Pons (tissue), 1 donor: ENCODE results near the gene ZC3H12A.
A peak's percentile ranks its signal among the peaks of the same experiment; 100 is the strongest.

Experiments used
- DNase-seq: peaks from one replicate; pipeline ENCODE4 v3.0.0-alpha.2; 2016; ENCODE audit warnings: low spot score

ZC3H12A gene

GRCh38 chr1:37474046-37474696 lies at the start of gene ZC3H12A:
Gene ZC3H12A (plus strand): TSS chr1:37474580. CDS start chr1:37475497, 917 bp downstream.
- peak; percentile 88 for DNase-seq

- peak; percentile 39 for DNase-seq
These were observed 49.2 kb upstream of the ZC3H12A start for GRCh38 chr1:37425221-37425620.

- DNase-seq = no peak
These were observed 45.4 kb upstream of the ZC3H12A start for GRCh38 chr1:37429029-37429428.

- DNase-seq = no peak
These were observed 44.0 kb upstream of the ZC3H12A start for GRCh38 chr1:37430103-37430985.

GRCh38 chr1:37432716-37433115 lies 41.7 kb upstream of the ZC3H12A start:
- no peak for DNase-seq

- no peak for DNase-seq
These were observed 41.2 kb upstream of the ZC3H12A start for GRCh38 chr1:37433171-37433570.

- DNase-seq = peak; percentile 58
These were observed 39.8 kb upstream of the ZC3H12A start for GRCh38 chr1:37434292-37435225.

GRCh38 chr1:37437087-37437486 lies 37.3 kb upstream of the ZC3H12A start:
- no peak for DNase-seq

GRCh38 chr1:37438037-37438868 lies 36.1 kb upstream of the ZC3H12A start:
- DNase-seq = no peak

GRCh38 chr1:37438869-37439343 lies 35.5 kb upstream of the ZC3H12A start:
- no peak for DNase-seq

- DNase-seq = no peak
These were observed 34.9 kb upstream of the ZC3H12A start for GRCh38 chr1:37439349-37439995.

GRCh38 chr1:37441490-37441889 lies 32.9 kb upstream of the ZC3H12A start:
- no peak for DNase-seq

GRCh38 chr1:37442139-37442538 lies 32.2 kb upstream of the ZC3H12A start:
- DNase-seq = no peak

GRCh38 chr1:37442644-37443043 lies 31.7 kb upstream of the ZC3H12A start:
- DNase-seq = no peak

- no peak for DNase-seq
These were observed 27.5 kb upstream of the ZC3H12A start for GRCh38 chr1:37446874-37447273.

GRCh38 chr1:37448185-37448584 lies 26.2 kb upstream of the ZC3H12A start:
- no peak for DNase-seq

- no peak for DNase-seq
These were observed 25.5 kb upstream of the ZC3H12A start for GRCh38 chr1:37448691-37449417.

- DNase-seq = no peak
These were observed 24.4 kb upstream of the ZC3H12A start for GRCh38 chr1:37449936-37450335.

- no peak for DNase-seq
These were observed 22.0 kb upstream of the ZC3H12A start for GRCh38 chr1:37452416-37452815.

- DNase-seq = no peak
These were observed 20.7 kb upstream of the ZC3H12A start for GRCh38 chr1:37453647-37454046.
